Esophagus (tissue), 2 donors: ENCODE results near the gene KIDINS220. TPM values are rescaled to one million over a fixed set of nuclear protein-coding genes. Genes with fewer than 3 reads are reported as not detected.
A peak's percentile ranks its signal among the peaks of the same experiment; 100 is the strongest.

Experiments
- H3K27ac ChIP-seq, 2 donors: one replicate each; pipeline ENCODE4 v1.5.1; 2013; ENCODE audit warnings: low read depth in 2 of 2, mild to moderate bottlenecking in 2 of 2, inconsistent platforms in 1 of 2, low read length in 1 of 2, moderate library complexity in 1 of 2
- H3K27me3 ChIP-seq, 2 donors: one replicate each; pipeline ENCODE4 v1.6.1; 2013; ENCODE audit warnings: low read length in 2 of 2, control low read depth in 1 of 2, mild to moderate bottlenecking in 1 of 2; ENCODE audit not compliant: insufficient read depth in 2 of 2, control insufficient read depth in 1 of 2
- H3K36me3 ChIP-seq, 2 donors: one replicate each; pipeline ENCODE4 v1.6.1; 2013; ENCODE audit warnings: low read length in 1 of 2; ENCODE audit not compliant: control insufficient read depth in 2 of 2, insufficient read depth in 2 of 2
- H3K4me1 ChIP-seq, 2 donors: one replicate each; pipeline ENCODE4 v1.6.1; 2013; ENCODE audit warnings: low read length in 1 of 2; ENCODE audit not compliant: control insufficient read depth in 2 of 2, insufficient read depth in 2 of 2
- H3K4me3 ChIP-seq, 2 donors: one replicate each; pipeline ENCODE4 v1.5.1; 2013; ENCODE audit warnings: low read length in 2 of 2, mild to moderate bottlenecking in 2 of 2, low read depth in 1 of 2, moderate library complexity in 1 of 2
- H3K9me3 ChIP-seq, 2 donors: one replicate each; pipeline ENCODE4 v1.6.1; 2013; ENCODE audit warnings: mild to moderate bottlenecking in 2 of 2, low read depth in 1 of 2, low read length in 1 of 2, moderate library complexity in 1 of 2; ENCODE audit not compliant: control insufficient read depth in 2 of 2, insufficient read depth in 1 of 2
- WGBS, 2 donors: extraction: QIAGEN DNeasy Blood & Tissue Kit; methylation state at CpG; one replicate each; pipeline ENCODE4 v1.1.7; 2013; 5-methylcytosine and 5-hydroxymethylcytosine counted together
- polyA plus RNA-seq, 2 donors: library from polyadenylated mRNA; stranded (reverse); fragments of 200-250 nt; gene quantifications; one replicate each; pipeline ENCODE4 v1.2.3, GENCODE V29; 2013
- donor health status: healthy with polysubstance abuse.
- donor health status: Bipolar disorder and iron deficiency.

KIDINS220 gene
- polyA plus RNA-seq, 2 donors, result 10.4 to 10.7 TPM

- WGBS, 2 donors, result 1 to 2% methylated on average over 29 of the region's 30 CpGs
These were observed 156.3 kb downstream of the KIDINS220 start for GRCh38 chr2:8680822-8681760.

GRCh38 chr2:8679827-8680731 lies 157.3 kb downstream of the KIDINS220 start:
- peak overlapping the region; percentile 81 to 89 for H3K27ac ChIP-seq
- WGBS, 2 donors, result 32 to 58% methylated on average over 19 of the region's 19 CpGs
- no peaks in the 10 kb centered on the region for H3K36me3 ChIP-seq
- H3K27me3 ChIP-seq, result no peaks in the 10 kb centered on the region
- H3K9me3 ChIP-seq, result no peaks in the 10 kb centered on the region
- H3K4me1 ChIP-seq, result peaks cover 2 to 5% of the 10 kb centered on the region in 2 donors
- H3K4me3 ChIP-seq, result peak overlapping the region in 1 of 2 donors; percentile 58

More at GRCh38 chr2:8680822-8681760, 156.3 kb downstream of the KIDINS220 start:
- peak overlapping the region; percentile 86 to 89 for H3K27ac ChIP-seq
- no peaks in the 10 kb centered on the region for H3K27me3 ChIP-seq
- H3K4me1 ChIP-seq, result peaks cover 2 to 5% of the 10 kb centered on the region in 2 donors
- no peaks in the 10 kb centered on the region for H3K36me3 ChIP-seq
- H3K4me3 ChIP-seq, result peak overlapping the region; percentile 53 to 57
- no peaks in the 10 kb centered on the region for H3K9me3 ChIP-seq

- H3K36me3 ChIP-seq, result no peaks in the 10 kb centered on the region
- peaks cover 2 to 5% of the 10 kb centered on the region in 2 donors for H3K4me1 ChIP-seq
- peak overlapping the region; percentile 89 to 92 for H3K27ac ChIP-seq
- no peaks in the 10 kb centered on the region for H3K27me3 ChIP-seq
- peak overlapping the region in 1 of 2 donors; percentile 58 for H3K4me3 ChIP-seq
- H3K9me3 ChIP-seq, result peaks cover 0 to 2% of the 10 kb centered on the region in 2 donors
- 18 to 26% methylated on average over 8 of the region's 8 CpGs for WGBS, 2 donors
These were observed 157.9 kb downstream of the KIDINS220 start for GRCh38 chr2:8679567-8679826.

Other genes with a start within 250 kb of the KIDINS220 start
- gene ID2, start 155.6 kb downstream of the KIDINS220 start, polyA plus RNA-seq, result 10 to 100 TPM; 12.7 to 23.1 TPM
- gene MBOAT2, start 166.1 kb upstream of the KIDINS220 start, polyA plus RNA-seq, result 10 to 100 TPM; 34.3 to 41.8 TPM